GM21528 (cell line): ENCODE measurements around the gene SERPINB1.
"Not testable (repeated sequence)": the region's sequence is repeated elsewhere in the genome, so short reads cannot be mapped to it uniquely, and the experiment has no call there.

ENCODE experiments used
- ATAC-seq: cut with Tn5 transposase; IDR thresholded peaks from one replicate; pipeline ENCODE4 v1.9.1; 2021; ENCODE audit warnings: mild to moderate bottlenecking, moderate library complexity; ENCODE audit not compliant: unreplicated experiment, low FRiP score

The SERPINB1 gene

GRCh38 chr6:2820415-2820814 is 21.2 kb downstream of the SERPINB1 start:
- ATAC-seq: no peak

DNA sequence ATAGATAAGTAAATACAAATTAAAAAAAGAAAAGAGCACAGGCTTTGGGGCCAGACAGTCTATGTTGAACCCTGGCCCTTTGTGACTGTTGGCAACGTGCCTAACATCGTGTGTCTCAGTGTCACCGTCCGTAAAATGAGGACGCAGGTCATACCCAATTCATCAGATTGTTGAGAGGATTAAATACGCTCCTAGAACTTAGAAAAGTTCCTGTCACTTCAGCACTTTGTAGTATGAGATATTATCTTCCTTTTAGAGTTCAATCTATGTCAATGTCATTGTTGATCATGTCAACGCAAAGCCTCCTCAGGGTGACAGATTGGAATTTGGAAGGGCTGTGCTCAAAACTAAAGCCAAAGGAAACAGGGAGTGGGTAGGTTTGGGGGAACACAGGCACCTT is 21.7 kb downstream of the SERPINB1 start:
- no peak for ATAC-seq

GRCh38 chr6:2819115-2819514 is 22.5 kb downstream of the SERPINB1 start:
- ATAC-seq: no peak

DNA sequence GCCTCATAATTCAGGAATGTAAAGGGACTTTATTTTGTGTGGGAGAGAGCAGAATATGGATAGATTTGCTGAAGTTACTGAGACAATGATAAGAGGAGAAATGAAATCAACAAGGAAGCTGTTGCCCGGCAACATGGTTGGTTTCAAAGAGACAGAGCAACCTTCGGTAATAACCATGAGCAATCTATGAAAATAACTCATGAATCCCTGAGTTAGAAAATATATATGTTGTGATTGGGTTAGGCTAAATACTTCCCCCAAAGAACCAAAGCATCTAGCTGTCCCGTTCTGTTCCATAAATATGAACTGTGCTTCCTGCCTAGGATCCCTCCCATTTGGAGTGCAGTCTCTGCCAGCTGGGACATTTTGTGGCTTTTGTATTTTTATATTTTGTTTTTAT is 23.1 kb downstream of the SERPINB1 start:
- no peak for ATAC-seq

GRCh38 chr6:2817903-2818443 is 23.7 kb downstream of the SERPINB1 start:
- ATAC-seq: no peak

- ATAC-seq: no peak
Observed at GRCh38 chr6:2816158-2816557, 25.5 kb downstream of the SERPINB1 start.

GRCh38 chr6:2812695-2813094 is 29.0 kb downstream of the SERPINB1 start:
- no peak for ATAC-seq

DNA sequence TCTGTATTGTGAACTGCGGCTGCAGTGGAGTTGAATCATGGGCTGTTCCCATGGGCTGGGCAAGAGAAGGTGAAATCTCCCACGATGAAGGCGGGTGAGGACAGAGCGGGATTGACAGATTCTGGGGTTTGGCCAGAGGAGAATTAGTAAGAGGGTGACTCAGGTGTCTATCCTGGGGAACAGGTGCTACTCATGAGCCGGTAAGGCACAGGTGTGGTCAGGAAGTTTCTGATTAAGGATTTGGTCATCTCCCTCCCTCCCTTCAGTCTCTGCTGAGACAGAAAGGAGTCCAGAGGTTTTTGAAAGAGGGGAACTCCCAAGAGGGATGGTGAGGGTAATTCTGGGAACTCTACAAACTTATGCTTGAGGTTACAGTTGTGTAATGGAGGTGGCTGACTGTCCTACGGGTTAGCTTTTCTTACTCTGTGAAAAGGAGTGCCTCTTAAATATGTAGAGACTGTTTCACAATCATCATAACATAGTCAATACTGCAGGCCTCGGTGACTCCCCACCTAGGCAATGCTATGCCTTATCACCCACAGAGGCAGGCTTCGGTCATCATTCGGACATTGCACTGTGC is 31.5 kb downstream of the SERPINB1 start:
- no peak for ATAC-seq

GRCh38 chr6:2809015-2809414 is 32.6 kb downstream of the SERPINB1 start:
- no peak for ATAC-seq

DNA sequence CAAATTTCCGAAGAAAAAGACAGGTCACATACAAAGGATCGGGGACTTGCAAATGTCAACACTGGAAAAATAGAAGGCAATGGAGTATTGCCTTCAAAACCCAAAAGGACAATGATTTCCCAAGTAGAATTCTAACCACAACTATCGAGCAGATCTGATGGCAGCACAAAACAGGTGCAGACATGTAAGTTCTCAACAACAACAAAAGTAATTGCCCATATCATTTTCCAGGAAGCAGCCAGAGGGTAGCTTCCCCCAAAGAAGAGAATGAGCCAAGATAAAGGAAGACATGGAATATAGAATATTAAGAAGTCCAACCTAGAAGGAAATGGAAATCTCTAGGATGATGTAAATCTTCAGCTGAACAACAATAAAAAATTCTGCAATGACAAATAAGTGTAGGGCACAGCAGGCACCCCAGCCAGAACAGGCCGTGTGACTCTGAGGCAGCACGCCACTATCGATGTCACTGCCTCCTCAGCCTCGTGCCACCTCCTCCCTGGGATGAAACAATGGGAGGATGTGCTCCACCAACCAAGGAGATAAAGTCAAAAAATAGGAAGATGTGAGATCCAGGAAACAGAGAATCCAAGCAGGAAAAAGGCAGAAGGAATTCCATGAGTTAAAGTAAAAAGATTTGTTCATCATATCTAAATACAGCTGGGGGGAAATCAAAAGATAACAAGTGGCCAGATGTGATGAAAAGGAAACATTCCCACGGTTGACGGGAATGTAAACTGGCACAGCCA is 34.1 kb downstream of the SERPINB1 start:
- no peak for ATAC-seq

GRCh38 chr6:2806644-2807043 is 35.0 kb downstream of the SERPINB1 start:
- no peak for ATAC-seq

DNA sequence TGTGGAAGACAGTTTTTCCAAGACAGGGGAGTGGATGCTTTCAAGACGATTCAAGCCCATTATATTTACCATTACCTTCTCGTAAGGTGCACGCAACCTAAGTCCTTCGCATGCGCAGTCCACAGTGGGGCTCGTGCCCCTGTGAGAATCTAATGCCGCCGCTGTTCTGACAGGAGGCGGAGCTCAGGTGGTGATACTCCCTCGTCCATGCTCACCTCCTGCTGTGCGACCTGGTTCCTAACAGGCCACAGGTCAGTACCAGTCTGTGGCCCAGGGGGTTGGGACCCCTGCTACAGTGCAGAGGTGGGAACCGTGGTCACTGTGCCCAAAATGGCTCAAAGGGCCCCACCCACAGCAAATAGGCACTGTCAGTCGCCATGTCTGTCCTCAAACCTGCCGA is 36.6 kb downstream of the SERPINB1 start:
- ATAC-seq: no peak

DNA sequence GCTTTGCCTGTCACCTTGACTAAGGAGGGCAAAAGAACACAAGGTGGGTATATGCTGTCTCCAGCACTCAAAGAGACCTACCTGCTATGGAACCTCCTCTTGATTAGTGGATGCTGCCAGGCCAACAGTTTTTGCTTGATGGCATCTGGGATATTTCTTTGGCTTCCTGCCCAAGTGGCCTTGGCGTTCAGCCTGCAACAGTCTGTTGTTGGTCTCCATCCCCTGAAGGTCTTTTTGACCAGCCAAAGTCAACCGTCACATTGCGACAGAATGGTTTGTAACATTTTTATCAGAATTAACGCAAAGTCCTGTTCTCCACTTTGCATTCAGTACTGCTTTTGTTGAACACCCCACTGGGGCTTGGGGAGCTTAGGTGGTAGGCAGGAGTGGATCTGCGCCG is 37.1 kb downstream of the SERPINB1 start:
- ATAC-seq: no peak

DNA sequence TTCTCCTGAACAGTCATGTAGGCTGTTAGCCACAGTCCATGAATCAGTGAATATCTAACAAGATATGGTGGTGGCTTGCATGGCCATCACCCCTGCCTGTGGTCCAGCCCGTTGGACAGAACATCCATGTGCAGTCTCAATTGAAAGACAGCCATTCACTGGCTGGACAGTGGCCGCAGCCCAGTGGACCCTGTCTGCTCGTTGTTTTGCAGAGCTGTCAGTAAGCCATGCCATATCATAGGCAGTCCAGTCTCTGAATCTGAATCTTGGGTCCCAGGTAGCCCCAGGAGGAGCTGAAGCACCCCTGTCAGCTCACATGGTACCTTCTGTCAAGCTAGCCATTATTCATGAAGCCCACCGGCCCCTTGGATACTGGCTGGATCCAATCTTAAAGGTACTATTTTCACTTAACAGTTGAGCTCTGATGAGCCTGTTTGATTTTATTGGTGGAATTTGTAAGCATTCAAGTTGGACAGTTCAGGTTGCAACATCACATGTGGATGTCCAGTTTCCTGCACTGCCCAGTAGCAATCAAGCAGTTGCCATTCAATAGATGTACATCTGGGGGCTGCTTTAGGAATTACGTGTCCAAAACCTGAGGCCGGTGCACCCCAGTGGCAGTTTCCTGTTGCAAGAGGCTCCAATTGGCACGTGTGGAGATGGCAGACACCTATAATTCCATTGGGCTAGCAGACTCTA is 37.8 kb downstream of the SERPINB1 start:
- ATAC-seq: no peak

- ATAC-seq: no peak
Observed at GRCh38 chr6:2802521-2803060, 39.1 kb downstream of the SERPINB1 start.

- ATAC-seq: not testable (repeated sequence)
Observed at GRCh38 chr6:2801687-2802086, 40.0 kb downstream of the SERPINB1 start.

GRCh38 chr6:2800552-2801316 is 40.9 kb downstream of the SERPINB1 start:
- no peak for ATAC-seq

DNA sequence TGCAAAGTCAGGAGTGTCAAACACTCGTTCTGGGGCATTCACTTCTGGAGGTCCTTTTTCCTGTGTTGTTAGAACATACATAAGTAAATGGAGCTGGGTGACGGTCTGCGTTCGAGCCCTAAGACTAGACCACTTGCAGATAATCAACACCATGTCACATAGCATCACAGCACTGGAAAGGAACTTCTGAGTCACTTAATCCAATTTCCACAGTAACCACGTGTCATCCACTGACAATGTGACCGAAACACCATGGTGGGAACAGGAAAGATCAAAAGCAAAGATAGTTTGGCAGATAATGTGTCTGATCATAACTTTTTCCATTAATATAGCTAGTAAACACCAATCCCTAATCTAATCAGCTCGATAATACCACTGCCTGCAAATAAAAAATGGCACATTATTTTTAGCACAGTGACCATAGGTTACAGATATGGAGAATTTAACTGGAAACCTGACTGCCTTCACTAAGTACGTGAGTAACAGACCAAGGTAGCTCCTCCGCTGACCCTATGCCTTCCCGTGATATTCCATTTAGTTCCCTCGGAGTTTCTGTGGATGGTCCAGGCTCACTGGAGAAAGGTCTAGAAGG is 41.6 kb downstream of the SERPINB1 start:
- ATAC-seq: no peak

DNA sequence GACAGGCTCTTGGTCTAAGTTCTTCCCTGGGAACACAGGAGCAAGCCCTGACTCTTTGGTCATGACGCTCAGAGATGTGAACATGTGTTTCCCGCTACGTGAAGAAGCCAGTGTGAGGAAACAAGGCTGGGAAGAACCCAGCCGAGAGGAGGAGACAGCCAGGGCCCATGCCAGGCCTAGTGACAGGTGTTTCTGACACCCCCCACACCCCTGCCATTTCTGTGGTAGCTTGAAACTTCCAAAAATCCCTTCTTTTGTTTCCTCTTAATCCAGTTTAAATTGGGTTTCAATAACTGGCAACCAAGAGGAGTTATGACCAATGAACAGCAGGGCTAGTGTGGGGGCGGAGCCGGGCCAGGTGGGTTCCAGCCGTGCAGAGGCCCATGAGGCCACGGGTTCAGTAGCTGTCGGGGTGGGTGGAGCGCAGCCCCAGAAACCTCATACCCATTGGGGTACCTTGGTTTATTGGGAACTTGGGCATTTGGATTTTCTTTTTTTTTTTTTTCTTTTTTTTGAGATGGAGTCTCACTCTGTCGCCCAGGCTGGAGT is 43.0 kb downstream of the SERPINB1 start:
- no peak for ATAC-seq

DNA sequence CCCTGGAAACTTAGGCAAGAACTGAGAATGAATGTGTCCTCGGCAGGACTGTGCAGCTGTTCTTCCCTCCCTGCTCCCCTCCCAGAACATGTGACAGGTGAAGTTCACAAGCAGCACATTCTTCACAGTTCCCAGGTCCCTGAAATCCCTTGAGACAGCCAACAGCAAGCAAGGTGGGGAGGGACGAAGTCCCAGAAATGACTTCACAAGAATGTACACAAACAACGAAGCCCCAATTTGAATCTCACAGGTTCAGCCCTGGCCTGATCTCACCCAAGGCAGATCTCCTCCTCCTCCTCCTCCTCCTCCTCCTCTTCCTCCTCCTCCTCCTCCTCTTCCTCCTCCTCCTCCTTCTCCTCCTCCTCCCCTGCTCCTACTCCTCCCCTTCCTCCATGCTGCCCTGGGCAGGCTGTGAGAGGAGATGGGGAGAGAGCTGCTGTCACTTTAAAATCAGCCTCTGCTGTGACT is 44.1 kb downstream of the SERPINB1 start:
- no peak for ATAC-seq
